HK-2 (cell line): ENCODE data around the gene ADO.
"Not testable (repeated sequence)": the region's sequence is repeated elsewhere in the genome, so short reads cannot be mapped to it uniquely, and the experiment has no call there.

Experiments
- DNase-seq: peaks from one replicate; pipeline ENCODE4 v3.0.0-alpha.2; 2018; ENCODE audit not compliant: unreplicated experiment

The ADO gene

DNA sequence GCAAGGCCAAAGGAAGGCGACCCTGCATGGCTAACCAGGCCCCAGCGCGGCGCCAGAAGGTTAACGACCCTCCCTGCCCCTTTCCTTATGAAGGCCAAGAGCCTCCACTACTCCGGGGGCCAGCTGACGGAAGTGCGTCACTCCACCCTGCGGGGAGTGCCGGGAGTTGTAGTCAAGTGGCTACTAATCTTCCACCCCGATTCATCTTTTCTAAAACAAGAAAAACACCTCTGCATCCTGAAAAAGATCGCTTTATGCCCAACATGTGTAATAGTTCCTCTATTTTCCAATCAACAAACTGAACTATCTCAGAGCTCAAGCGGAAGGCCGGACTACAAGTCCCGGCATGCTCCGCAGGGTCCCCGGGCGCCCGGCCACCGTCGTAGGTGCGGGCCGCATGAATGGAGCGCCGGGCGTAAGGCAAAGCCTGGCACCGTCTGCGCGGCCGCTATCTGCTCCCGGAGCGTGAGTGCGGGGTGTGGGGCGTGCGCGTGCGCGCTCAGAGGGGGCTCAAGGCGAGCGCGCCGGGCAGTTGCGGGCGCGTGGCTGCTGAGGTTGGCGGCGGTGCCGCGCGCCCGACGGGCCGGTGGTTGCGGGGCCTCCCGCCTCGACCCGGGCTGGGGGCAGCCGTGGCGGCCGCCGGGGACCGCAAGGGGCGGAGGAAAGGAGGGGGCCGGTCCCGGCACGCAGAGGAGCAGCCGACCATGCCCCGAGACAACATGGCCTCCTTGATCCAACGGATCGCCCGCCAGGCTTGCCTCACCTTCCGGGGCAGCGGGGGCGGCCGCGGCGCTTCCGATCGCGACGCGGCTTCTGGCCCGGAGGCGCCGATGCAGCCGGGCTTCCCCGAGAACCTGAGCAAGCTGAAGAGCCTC lies at the start of gene ADO:
Gene ADO (plus strand): TSS at position 365 of the 875 bp plus-strand sequence. CDS start 340 bp downstream, at position 705.
- peak; percentile 84 for DNase-seq

- no peak for DNase-seq
These were observed 49.6 kb upstream of the ADO start for GRCh38 chr10:62754963-62755362.

- DNase-seq = no peak
These were observed 48.6 kb upstream of the ADO start for GRCh38 chr10:62755662-62756653.

DNA sequence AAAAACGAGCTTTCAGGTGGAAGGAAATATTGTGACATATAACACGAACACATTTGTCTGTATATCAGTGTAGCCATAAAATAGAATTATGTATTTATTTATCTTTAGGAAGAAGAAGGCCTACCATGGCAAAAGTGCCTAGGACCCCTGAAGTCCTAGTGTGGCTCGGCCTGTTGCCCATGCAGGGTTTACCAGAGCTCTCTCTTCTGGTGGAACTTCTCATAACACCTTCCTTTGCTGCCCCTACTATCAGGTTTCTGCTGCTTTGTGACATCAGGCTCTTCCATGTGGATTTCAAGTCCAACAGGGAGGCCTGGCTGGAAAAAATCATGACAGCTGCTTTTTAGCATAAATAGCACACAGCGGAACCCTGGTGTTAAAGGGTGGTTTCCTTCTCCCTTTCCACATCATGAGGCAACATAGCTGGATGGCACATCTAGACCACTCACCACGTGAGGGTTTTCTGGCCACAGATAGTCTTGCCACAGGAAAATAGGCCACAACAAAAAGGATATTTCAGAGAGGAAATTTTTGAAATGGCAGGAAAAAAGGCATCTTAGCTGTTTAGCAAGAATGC lies 44.8 kb upstream of the ADO start:
- no peak for DNase-seq

DNA sequence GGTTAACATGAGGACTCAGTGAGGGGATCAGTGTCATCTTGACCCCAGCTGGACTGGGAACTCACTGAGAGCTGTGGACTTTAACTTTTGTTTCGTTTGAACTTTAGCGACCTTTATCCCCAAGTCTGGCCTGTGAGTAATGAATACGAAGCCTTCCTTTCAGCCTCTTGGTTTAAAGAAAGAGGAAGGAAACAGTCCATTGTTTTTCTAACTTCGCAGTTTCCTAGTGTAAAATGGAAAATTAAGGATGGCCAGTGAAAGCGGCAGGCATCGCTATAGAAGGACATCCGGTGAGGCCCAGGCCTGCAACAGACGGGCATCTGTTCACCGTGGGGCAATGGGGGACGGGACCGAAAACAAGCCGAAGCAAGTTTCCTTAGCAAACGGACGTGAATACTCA lies 44.1 kb upstream of the ADO start:
- DNase-seq = no peak

DNA sequence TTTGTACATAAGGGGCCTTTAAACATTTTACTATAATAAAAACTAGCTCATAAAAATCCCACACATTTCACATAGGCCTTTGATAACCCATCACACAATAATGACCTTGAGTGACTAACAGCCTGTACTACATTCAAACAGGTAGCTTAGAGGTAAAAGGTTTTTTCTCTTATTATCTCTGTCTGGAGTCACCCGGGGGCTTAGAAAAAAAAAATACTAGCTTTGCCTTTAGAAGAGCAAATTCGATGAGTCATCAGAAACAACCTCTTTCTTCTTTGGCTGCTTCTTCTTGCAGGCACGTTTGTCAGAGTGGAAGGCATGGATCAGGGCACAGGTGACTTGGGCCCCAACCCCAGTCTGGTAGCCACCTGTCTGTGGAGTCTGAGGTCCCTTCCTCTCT lies 43.4 kb upstream of the ADO start:
- no peak for DNase-seq

- DNase-seq = no peak
These were observed 41.4 kb upstream of the ADO start for GRCh38 chr10:62763155-62763554.

DNA sequence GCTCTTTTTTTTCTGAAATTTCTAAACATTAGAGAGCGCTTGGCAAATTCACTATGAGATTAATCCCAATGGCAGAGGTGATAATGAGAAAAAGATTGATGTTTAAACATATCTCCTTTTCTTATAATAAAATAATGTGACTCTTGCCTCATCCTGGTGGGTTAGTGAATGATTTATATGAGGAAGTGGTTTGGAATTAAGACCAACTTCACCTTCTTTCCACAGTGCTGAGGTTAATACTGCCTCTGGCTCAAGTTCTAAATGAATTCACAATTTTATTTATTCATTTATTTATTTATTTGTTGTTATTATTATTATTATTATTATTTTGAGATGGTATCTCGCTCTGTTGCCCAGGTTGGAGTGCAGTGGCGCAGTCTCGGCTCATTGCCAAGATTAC lies 40.5 kb upstream of the ADO start:
- no peak for DNase-seq

DNA sequence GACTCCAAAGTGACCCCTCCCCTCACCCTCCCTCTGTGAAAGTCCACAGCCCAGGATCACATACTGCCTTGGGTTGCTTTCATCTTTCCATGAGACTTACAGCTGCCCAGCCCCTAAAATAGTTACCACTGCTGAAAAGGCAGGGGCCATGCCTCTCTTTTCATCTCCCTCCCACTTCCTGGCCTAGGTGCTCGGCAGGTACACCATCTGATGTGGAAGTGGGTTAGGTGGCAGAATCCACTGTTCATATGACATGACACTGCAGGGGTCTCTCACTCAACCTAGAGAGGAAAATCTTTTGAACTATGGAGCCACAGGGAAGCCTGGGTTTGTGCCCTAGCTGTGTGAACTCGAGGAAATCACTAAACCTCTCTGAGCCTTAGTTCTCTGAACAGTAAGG lies 38.8 kb upstream of the ADO start:
- DNase-seq = no peak

- no peak for DNase-seq
These were observed 38.1 kb upstream of the ADO start for GRCh38 chr10:62766386-62766785.

DNA sequence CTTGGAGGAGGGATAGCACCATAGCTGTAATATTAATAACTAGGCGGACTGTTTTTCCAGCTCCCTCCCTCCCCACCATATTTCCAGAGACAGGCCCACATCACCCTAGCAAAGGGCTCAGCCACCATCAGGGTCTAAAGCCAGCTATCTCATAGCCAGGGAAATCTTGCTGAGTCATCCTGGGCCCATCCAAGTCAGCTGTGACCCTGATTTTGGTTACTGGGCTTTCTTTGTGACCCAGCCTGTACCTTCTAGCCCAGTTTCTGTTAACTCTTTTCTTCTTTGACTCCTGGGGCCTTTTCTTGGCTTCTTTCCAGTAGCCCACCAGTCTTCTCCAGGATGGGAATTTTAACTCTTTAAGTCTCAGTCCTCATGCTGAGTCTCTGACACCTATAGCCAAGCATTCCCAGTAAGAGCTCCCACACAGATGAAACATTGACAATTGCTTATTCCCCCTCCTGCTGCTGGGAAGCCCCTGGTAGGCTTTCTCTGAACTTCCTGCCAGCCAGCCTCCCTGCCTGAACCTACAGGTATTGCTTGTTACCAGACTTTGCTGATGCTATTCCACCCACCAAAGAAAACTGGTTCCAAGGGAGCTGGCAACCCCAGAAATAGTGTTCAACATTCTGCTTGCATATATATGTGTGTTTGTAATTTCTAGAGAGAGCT lies 34.8 kb upstream of the ADO start:
- peak; percentile 24 for DNase-seq

DNA sequence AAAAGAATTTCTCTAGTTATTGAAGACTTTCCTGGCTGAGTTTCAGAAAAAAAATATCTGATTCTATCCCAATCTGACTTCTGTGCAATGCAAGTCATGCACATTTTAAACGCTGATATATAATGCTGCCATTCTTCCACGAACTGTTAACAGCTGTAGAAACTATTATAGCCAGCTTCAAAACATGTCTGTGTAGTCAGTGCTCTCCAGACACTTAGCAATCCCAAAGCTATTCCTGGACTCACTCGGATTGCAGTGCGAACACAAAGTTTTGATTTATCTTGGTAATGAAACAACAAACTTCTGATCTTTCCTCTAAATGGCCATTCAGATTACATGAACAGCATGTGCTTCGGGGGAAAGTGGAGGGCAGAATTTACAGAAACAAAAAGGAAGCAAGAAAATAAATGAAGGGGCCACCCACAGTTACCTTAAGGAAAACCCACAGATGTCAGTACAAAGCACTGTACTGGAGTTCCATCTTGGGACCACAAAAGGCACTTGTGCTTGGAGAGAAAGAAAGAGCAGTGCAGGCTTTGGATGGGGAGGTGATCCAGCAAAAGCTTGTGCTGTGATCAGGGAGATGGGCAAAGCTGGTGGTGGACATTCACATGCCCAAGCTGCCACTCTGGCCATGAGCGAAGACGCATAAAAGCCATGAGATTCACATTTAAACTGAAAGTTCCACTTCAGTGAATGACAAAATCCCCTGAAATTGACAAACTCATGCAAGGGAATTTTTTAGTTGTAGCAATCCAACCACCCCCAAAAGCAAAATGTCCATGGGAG lies 32.1 kb upstream of the ADO start:
- DNase-seq = no peak

DNA sequence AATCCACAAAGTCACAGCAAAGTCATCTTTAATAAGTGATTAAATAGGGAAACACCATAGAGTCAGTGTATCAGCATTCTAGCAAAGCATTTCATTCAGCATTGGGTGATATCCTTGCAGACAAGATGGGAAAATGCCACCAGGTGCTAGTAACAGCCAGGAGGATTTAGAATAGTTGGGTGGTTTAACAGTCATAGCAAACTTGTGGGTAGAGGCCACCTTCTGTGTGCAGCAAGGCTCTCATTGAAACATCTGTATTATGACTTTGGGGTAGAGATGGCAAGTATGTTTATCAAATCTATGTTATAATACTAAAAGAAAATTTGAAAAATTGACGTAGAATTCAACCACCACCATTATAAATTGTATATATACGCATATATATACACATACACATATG lies 26.4 kb upstream of the ADO start:
- DNase-seq = no peak

GRCh38 chr10:62779487-62780248 lies 24.9 kb upstream of the ADO start:
- peak; percentile 63 for DNase-seq

GRCh38 chr10:62784537-62784936 lies 20.0 kb upstream of the ADO start:
- DNase-seq = not testable (repeated sequence)

GRCh38 chr10:62788285-62788684 lies 16.2 kb upstream of the ADO start:
- not testable (repeated sequence) for DNase-seq

GRCh38 chr10:62788861-62789467 lies 15.6 kb upstream of the ADO start:
- DNase-seq = no peak

DNA sequence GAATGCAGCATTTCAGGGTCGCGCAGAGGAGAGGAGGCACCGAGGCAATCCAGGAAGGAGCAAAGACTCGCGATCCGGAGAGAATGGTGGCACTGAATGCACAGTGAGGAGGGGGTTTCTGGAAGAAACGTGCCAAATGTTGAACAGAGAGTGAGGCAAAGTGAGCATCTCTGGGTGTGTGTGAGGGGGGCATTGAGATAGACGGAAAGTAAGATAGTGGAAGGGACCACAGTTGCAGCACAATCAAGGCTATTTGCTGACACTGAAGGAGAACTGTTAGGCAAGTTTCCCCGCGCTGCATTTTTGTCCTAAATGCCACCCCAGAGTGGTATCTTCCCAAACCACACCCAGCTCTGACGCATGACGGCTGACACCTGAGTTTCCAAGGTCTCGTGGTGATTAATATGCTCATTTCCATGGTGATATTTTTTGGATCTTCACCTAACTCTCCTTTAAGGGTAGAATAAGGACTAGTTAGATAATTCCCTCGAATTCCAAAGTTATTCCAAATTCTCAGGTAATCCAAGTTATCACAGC lies 14.4 kb upstream of the ADO start:
- DNase-seq = no peak

DNA sequence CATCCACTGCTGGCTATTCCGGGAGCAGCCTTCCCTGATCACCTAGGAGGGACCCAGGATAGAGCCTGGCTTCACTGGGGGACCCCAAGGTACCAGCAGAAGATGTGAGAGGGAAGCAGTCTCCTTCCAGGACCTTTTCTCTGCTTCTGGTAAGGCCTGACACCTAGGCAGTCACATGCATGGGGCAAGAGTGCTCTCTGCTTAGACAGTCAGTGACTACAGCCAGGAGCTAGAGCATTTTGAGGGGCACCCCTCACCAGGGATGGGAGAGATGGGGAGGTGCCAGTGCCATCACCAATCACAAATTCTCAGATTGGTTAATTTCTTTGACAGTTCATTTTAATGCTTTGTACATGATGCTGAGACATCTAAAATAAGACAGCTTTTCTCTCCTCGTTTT lies 13.9 kb upstream of the ADO start:
- DNase-seq = no peak
